A673 (cell line): Measurements from ENCODE around the gene GALNT10.

ENCODE experiments used
- CTCF ChIP-seq: fragments of 300-800, 200-600 bp; sonication (generic); conservative IDR thresholded peaks from 2 replicates; pipeline ENCODE4 v1.5.1; 2017; ENCODE audit warnings: low read depth, mild to moderate bottlenecking, antibody characterized with exemption, low read length, moderate library complexity, mixed read lengths
- EZH2 ChIP-seq: fragments of 200-600 bp; sonication (generic); IDR thresholded peaks from 2 replicates; pipeline ENCODE4 v1.6.1; 2017; ENCODE audit warnings: borderline replicate concordance, low read depth, mild to moderate bottlenecking, mixed read lengths, antibody characterized with exemption, low read length; ENCODE audit not compliant: poor library complexity, severe bottlenecking

GRCh38 chr5:154311362-154311761 is 120.8 kb downstream of the GALNT10 start:
- TF ChIP-seq CTCF (no peak), EZH2 (no peak)
